ENCODE data around the gene NPAS3. TPM values are rescaled to one million over a fixed set of nuclear protein-coding genes. Genes with fewer than 3 reads are reported as not detected.

NPAS3 gene
- total RNA-seq, 1 experiment from 2014 or later: not detected

DNA sequence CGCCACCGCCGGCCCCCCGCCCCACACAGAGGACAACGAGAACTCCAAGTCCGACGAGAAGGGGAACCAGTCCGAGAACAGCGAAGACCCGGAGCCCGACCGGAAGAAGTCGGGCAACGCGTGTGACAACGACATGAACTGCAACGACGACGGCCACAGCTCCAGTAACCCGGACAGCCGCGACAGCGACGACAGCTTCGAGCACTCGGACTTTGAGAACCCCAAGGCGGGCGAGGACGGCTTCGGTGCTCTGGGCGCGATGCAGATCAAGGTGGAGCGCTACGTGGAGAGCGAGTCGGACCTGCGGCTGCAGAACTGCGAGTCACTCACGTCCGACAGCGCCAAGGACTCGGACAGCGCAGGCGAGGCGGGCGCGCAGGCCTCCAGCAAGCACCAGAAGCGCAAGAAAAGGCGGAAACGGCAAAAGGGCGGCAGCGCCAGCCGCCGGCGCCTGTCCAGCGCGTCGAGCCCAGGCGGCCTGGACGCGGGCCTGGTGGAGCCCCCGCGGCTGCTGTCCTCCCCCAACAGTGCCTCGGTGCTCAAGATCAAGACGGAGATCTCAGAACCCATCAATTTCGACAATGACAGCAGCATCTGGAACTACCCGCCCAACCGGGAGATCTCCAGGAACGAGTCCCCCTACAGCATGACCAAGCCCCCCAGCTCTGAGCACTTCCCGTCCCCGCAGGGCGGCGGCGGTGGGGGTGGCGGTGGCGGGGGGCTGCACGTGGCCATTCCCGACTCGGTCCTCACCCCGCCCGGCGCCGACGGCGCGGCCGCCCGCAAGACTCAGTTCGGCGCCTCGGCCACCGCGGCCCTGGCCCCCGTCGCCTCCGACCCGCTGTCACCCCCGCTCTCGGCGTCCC lies 861.3 kb downstream of the NPAS3 start:
- no TSS peak for BruUV-seq (replicated peaks)
- Histone ChIP-seq H3K36me3 (ENCODE audit: control insufficient read depth in 1 of 2, insufficient read depth in 2 of 2, low read length in 2 of 2) (no peaks in the 10 kb centered on the region), H3K79me2 (ENCODE audit: insufficient read depth, low read length) (no peaks in the 10 kb centered on the region), H3K9me3 (ENCODE audit: control insufficient read depth in 1 of 2, insufficient read depth in 1 of 2, low read depth in 1 of 2, low read length in 2 of 2) (no peaks in the 10 kb centered on the region), H3K4me3 (replicated peaks in 1 of 2; ENCODE audit: low read depth in 1 of 2, low read length in 2 of 2) (no peak overlapping the region), H3K9ac (ENCODE audit: low read length) (no peak overlapping the region), H4K20me1 (ENCODE audit: insufficient read depth) (no peaks in the 10 kb centered on the region), H3K27ac (ENCODE audit: low read depth, low read length) (no peak overlapping the region), H3K4me2 (ENCODE audit: low read length) (no peak overlapping the region), H3K9me2 (ENCODE audit: insufficient read depth) (no peaks in the 10 kb centered on the region), H3K4me1 (ENCODE audit: control insufficient read depth in 1 of 2, insufficient read depth in 2 of 2, low read length in 2 of 2) (no peaks in the 10 kb centered on the region), H3K27me3 (ENCODE audit: insufficient read depth, low read length) (peaks cover 47% of the 10 kb centered on the region), H2AFZ (ENCODE audit: low read depth, low read length, poor library complexity, severe bottlenecking) (no peak overlapping the region)
- ChIA-PET RAD21 (ENCODE audit: low non-redundant PET in 1 of 2, low total read pairs in 2 of 2, uncharacterized antibody in 2 of 2, unreplicated experiment in 2 of 2) (no interaction called here), POLR2A (no interaction called here), CTCF (no interaction called here)
- DNase-seq (ENCODE audit: low read depth, low spot score): no peak
- TF ChIP-seq, protein P1, sequence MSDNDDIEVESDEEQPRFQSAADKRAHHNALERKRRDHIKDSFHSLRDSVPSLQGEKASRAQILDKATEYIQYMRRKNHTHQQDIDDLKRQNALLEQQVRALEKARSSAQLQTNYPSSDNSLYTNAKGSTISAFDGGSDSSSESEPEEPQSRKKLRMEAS (IDR thresholded peaks at IDR 0.05): no peak
- no peak for TF ChIP-seq POLR2A (IDR thresholded peaks at IDR 0.05; ENCODE audit: borderline replicate concordance, extremely low read depth, insufficient read depth, insufficient read length)
- TF ChIP-seq ELF1 (IDR thresholded peaks at IDR 0.05; ENCODE audit: borderline replicate concordance, low read depth): no peak
- no peak for TF ChIP-seq ZNF274 (IDR thresholded peaks at IDR 0.05; ENCODE audit: low read depth, low read length)
- no peak for TF ChIP-seq SP1 (IDR thresholded peaks at IDR 0.05; ENCODE audit: low read depth)
- TF ChIP-seq RAD21 (IDR thresholded peaks at IDR 0.05; ENCODE audit: low read depth): no peak
- no peak for TF ChIP-seq EZH2phosphoT487 (IDR thresholded peaks at IDR 0.05; ENCODE audit: borderline replicate concordance)
- TF ChIP-seq ZFX (IDR thresholded peaks at IDR 0.05): no peak
- TF ChIP-seq, protein P2, sequence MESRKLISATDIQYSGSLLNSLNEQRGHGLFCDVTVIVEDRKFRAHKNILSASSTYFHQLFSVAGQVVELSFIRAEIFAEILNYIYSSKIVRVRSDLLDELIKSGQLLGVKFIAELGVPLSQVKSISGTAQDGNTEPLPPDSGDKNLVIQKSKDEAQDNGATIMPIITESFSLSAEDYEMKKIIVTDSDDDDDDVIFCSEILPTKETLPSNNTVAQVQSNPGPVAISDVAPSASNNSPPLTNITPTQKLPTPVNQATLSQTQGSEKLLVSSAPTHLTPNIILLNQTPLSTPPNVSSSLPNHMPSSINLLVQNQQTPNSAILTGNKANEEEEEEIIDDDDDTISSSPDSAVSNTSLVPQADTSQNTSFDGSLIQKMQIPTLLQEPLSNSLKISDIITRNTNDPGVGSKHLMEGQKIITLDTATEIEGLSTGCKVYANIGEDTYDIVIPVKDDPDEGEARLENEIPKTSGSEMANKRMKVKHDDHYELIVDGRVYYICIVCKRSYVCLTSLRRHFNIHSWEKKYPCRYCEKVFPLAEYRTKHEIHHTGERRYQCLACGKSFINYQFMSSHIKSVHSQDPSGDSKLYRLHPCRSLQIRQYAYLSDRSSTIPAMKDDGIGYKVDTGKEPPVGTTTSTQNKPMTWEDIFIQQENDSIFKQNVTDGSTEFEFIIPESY (IDR thresholded peaks at IDR 0.05; ENCODE audit: extremely low read depth, insufficient replicate concordance, low read length): no peak
- no peak for ATAC-seq
- intact Hi-C loops (cut with micrococcal nuclease): no loop called here
